SH-SY5Y (cell line): ENCODE measurements around the gene SOX12.

Source experiments
- GATA2 ChIP-seq: IDR thresholded peaks from 2 replicates; pipeline ENCODE4 v1.6.1; 2011; ENCODE audit warnings: mild to moderate bottlenecking, low read depth, low read length
- GATA3 ChIP-seq: IDR thresholded peaks from 2 replicates; pipeline ENCODE4 v1.6.1; 2011; ENCODE audit warnings: low read depth, mild to moderate bottlenecking, low read length, moderate library complexity

DNA sequence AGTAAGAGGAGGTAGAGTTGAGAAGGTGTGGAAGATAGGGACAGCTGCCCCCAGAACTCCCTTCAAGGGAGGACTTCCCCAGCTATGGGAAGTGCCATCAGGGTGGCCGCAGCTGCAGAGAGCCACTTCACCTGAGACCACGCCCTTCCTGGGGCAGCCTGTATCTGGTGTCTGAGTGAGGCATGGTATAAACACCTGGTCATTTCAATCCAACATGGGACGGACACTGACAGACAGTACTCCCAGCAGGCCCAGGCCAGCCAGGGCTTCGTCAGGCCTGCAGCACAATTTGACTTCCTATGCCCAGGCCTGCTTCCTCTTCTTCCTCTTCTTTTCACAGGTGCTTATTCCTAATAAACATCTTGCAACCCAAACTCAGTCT, 4.5 kb downstream of the SOX12 start:
- TF ChIP-seq GATA2 (no peak), GATA3 (no peak)
